B cell (primary cell): Measurements from ENCODE around the gene PPP2R5C. TPM values are rescaled to one million over a fixed set of nuclear protein-coding genes. Genes with fewer than 3 reads are reported as not detected.
A peak's percentile ranks its signal among the peaks of the same experiment; 100 is the strongest.

Experiments
- ATAC-seq: fragments of 200-7000 bp; cut with Tn5 transposase; one replicate; pipeline ENCODE4 v1.10.0; 2021; ENCODE audit warnings: low read depth, mild to moderate bottlenecking, moderate number of reproducible peaks, moderate library complexity
- CTCF ChIA-PET: fragments of 350-600 bp; sonication (Branson Sonifier 250); formaldehyde crosslinking; loops from one replicate; lab custom pipeline; 2021; ENCODE audit warnings: antibody characterized with exemption, inconsistent platforms; lab: Charles Lee
- POLR2A ChIA-PET: fragments of 350-600 bp; sonication (Branson Sonifier 250); formaldehyde crosslinking; loops from one replicate; lab custom pipeline; 2021; ENCODE audit warnings: antibody characterized with exemption; lab: Charles Lee
- DNase-seq: peaks from one replicate; pipeline ENCODE4 v3.0.0; 2013
- H2AFZ ChIP-seq: 2 replicates; pipeline ENCODE4 v1.6.1; 2012; ENCODE audit warnings: mild to moderate bottlenecking, low read depth, low read length; ENCODE audit not compliant: insufficient read depth, poor library complexity, severe bottlenecking
- H3K27ac ChIP-seq, 2 donors: 1 replicate in 1 of 2; 2 replicates in 1 of 2; pipeline ENCODE4 v1.5.1; 2012 to 2013; ENCODE audit warnings: low read length in 2 of 2, mild to moderate bottlenecking in 2 of 2, moderate library complexity in 1 of 2
- H3K27me3 ChIP-seq, 4 experiments: fragments of 200-600 bp in 1 of 4; sonication (generic) in 1 of 4; replicated peaks in 1 of 4; 1 replicate in 2 of 4; 2 replicates in 2 of 4; pipeline versions ENCODE4 v1.6.1 to v1.7.0; 2013 to 2016; ENCODE audit warnings: low read length in 3 of 4, mild to moderate bottlenecking in 2 of 4, mixed read lengths in 1 of 4, moderate library complexity in 1 of 4; ENCODE audit not compliant: insufficient read depth in 4 of 4, control insufficient read depth in 3 of 4; ENCODE audit errors: control extremely low read depth in 1 of 4
- H3K36me3 ChIP-seq, 2 experiments: replicated peaks in 1 of 2; 1 replicate in 1 of 2; 2 replicates in 1 of 2; pipeline versions ENCODE4 v1.6.1 to v1.7.1; 2013; ENCODE audit warnings: low read length in 1 of 2; ENCODE audit not compliant: insufficient read depth in 2 of 2, control insufficient read depth in 1 of 2; ENCODE audit errors: control extremely low read depth in 1 of 2, extremely low read depth in 1 of 2
- H3K4me1 ChIP-seq, 2 donors: fragments of 200-600 bp in 1 of 2; sonication (generic) in 1 of 2; 1 replicate in 1 of 2; 2 replicates in 1 of 2; pipeline versions ENCODE4 v1.5.1 to v1.6.1; 2013 to 2017; ENCODE audit warnings: low read length in 2 of 2; ENCODE audit not compliant: control insufficient read depth in 2 of 2, insufficient read depth in 2 of 2
- H3K4me2 ChIP-seq: replicated peaks from 2 replicates; pipeline ENCODE3; 2012; ENCODE audit warnings: mild to moderate bottlenecking, low read depth, low read length; ENCODE audit not compliant: poor library complexity, severe bottlenecking
- H3K4me3 ChIP-seq, 5 experiments: fragments of 200-600 bp in 1 of 5; sonication (generic) in 1 of 5; 1 replicate in 3 of 5; 2 replicates in 2 of 5; pipeline versions ENCODE4 v1.5.1 to v1.7.0; 2011 to 2016; ENCODE audit warnings: low read length in 4 of 5, mild to moderate bottlenecking in 4 of 5, low read depth in 2 of 5, control low read depth in 1 of 5, moderate library complexity in 1 of 5; ENCODE audit not compliant: insufficient read depth in 1 of 5; ENCODE audit errors: control extremely low read depth in 1 of 5, extremely low read depth in 1 of 5
- H3K79me2 ChIP-seq: fragments of 200-600 bp; sonication (generic); one replicate; pipeline ENCODE4 v1.6.0; 2016; ENCODE audit warnings: low read length; ENCODE audit not compliant: control insufficient read depth, insufficient read depth
- H3K9ac ChIP-seq: fragments of 200-600 bp; sonication (generic); 2 replicates; pipeline ENCODE4 v1.6.1; 2017; ENCODE audit warnings: mild to moderate bottlenecking, low read length, moderate library complexity
- H3K9me3 ChIP-seq, 3 donors: one replicate each; pipeline versions ENCODE4 v1.6.1 to v1.7.1; 2013; ENCODE audit warnings: low read length in 2 of 3; ENCODE audit not compliant: control insufficient read depth in 2 of 3, insufficient read depth in 1 of 3; ENCODE audit errors: control extremely low read depth in 1 of 3
- H4K20me1 ChIP-seq: 2 replicates; pipeline ENCODE4 v1.6.0; 2012; ENCODE audit warnings: mild to moderate bottlenecking, low read length; ENCODE audit not compliant: insufficient read depth, control insufficient read depth, poor library complexity, severe bottlenecking
- H3K27ac Mint-ChIP-seq: one replicate; pipeline ENCODE4 v1.8.0; 2021; ENCODE audit warnings: mixed read lengths
- H3K27me3 Mint-ChIP-seq: one replicate; pipeline ENCODE4 v1.8.0; 2021; ENCODE audit warnings: mixed read lengths
- H3K4me1 Mint-ChIP-seq: one replicate; pipeline ENCODE4 v1.8.0; 2021; ENCODE audit warnings: mixed read lengths
- H3K4me3 Mint-ChIP-seq: one replicate; pipeline ENCODE4 v1.8.0; 2021; ENCODE audit warnings: mixed read lengths
- H3K9me3 Mint-ChIP-seq: one replicate; pipeline ENCODE4 v1.8.0; 2022; ENCODE audit warnings: mixed read lengths; ENCODE audit not compliant: insufficient read depth
- EZH2 ChIP-seq: IDR thresholded peaks from 2 replicates; pipeline ENCODE4 v1.6.1; 2012; ENCODE audit warnings: borderline replicate concordance, low read depth, mild to moderate bottlenecking, moderate library complexity, low read length; ENCODE audit not compliant: insufficient read depth, poor library complexity, severe bottlenecking
- WGBS: methylation state at CpG from one replicate; pipeline ENCODE4 v1.1.5; 2013; ENCODE audit warnings: missing lambda C conversion rate; ENCODE audit not compliant: insufficient coverage; 5-methylcytosine and 5-hydroxymethylcytosine counted together
- intact Hi-C: fragments of 100-400 bp; cut with micrococcal nuclease; formaldehyde crosslinking; loops from one replicate; pipeline ENCODE4 v1.10.0; 2022
- polyA plus RNA-seq: library from polyadenylated mRNA; depleted of rRNA; stranded (reverse); fragments of >200 nt; gene quantifications from 2 replicates; pipeline ENCODE4 v1.2.3, GENCODE V29; 2012
- total RNA-seq, 2 donors: library from RNA; stranded (reverse); fragments of 120-200 nt in 1 of 2; gene quantifications; 1 replicate in 1 of 2; 2 replicates in 1 of 2; pipeline versions ENCODE4 v1.2.3 to v1.2.4, GENCODE V29; 2013 to 2022
- TF ChIP-seq, protein P1 (sequence below): fragments of 200-600 bp; IDR thresholded peaks from one replicate; pipeline ENCODE4 v1.8.0; 2022; ENCODE audit warnings: antibody characterized with exemption, mild to moderate bottlenecking

Gene PPP2R5C
- total and polyA plus RNA-seq, 2 donors (not counting 1 experiment from before 2014, with no cell fraction given) = 91.7 to 330 TPM

DNA sequence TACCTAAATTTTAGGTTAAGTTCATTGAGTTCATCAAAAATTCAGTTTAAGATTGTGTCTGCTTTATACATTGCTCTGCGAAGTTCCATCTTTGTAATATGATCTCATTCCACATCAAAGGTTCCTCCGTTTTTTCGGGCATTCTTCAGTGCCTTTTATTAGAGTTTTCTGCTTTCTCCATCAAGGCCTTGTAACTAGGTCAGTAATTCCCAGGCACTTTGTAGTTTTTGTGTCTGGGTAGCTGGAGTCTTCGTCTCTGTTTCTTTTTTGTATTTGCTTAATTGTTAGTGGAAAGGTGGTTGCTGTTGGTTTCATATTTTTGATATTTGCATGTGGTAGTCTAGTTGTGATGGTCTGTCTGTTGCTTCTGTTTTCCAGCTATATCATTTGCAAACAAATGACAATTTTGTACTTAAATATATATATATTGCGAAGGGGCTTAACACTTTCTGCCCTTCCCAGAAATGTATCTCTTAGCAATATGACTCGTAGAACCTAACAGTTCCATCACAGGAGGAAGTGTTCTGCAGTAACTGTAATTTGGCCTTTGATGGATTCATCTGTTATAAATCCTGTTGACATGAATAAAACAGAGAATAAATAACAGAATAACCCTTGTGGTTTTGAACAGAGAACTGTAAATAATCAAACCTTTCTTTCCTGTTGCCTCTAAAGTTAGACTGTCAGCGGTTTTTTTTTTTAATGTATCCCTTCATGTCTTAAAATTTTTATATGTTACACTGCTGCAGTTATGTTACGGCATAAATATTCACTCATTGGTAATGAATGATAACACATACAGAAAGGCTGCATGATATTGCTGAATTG, 114.4 kb downstream of the PPP2R5C start:
- Histone ChIP-seq H3K9ac (peak overlapping the region; percentile 59), H3K4me2 (peak overlapping the region; percentile 75), H3K36me3 (peaks cover 0 to 25% of the 10 kb centered on the region in 2 experiments), H3K27me3 (no peaks in the 10 kb centered on the region), H3K9me3 (peaks cover 0 to 4% (median 0%) of the 10 kb centered on the region in 3 donors), H3K79me2 (peaks cover 88% of the 10 kb centered on the region), H3K4me3 (peak overlapping the region in 4 of 5 experiments; percentile 8 to 57 (median 29)), H3K27ac (peak overlapping the region; percentile 94 to 96), H3K4me1 (peaks cover 52 to 58% of the 10 kb centered on the region in 2 donors), H4K20me1 (peaks cover 30% of the 10 kb centered on the region), H2AFZ (peak overlapping the region; percentile 6)
- no peak for TF ChIP-seq EZH2
- TF ChIP-seq, protein P1, sequence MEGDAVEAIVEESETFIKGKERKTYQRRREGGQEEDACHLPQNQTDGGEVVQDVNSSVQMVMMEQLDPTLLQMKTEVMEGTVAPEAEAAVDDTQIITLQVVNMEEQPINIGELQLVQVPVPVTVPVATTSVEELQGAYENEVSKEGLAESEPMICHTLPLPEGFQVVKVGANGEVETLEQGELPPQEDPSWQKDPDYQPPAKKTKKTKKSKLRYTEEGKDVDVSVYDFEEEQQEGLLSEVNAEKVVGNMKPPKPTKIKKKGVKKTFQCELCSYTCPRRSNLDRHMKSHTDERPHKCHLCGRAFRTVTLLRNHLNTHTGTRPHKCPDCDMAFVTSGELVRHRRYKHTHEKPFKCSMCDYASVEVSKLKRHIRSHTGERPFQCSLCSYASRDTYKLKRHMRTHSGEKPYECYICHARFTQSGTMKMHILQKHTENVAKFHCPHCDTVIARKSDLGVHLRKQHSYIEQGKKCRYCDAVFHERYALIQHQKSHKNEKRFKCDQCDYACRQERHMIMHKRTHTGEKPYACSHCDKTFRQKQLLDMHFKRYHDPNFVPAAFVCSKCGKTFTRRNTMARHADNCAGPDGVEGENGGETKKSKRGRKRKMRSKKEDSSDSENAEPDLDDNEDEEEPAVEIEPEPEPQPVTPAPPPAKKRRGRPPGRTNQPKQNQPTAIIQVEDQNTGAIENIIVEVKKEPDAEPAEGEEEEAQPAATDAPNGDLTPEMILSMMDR = no peak
- H3K4me1 Mint-ChIP-seq = peaks cover 79% of the 10 kb centered on the region
- POLR2A ChIA-PET = interaction anchor here (0.7 to 1.0 kb wide), 2 partner anchors 24 to 32 kb away, joined by 3 to 8 read pairs; no protein-coding TSS in a partner anchor
- peak overlapping the region; percentile 95 for H3K27ac Mint-ChIP-seq
- H3K9me3 Mint-ChIP-seq = no peaks in the 10 kb centered on the region
- peak overlapping the region; percentile 71 for H3K4me3 Mint-ChIP-seq
- H3K27me3 Mint-ChIP-seq = no peaks in the 10 kb centered on the region
- ATAC-seq (no peak), DNase-seq (peak; percentile 56)
- 0% methylated on average over 1 of the region's 8 CpGs for WGBS
- CTCF ChIA-PET = interaction anchor here (0.5 to 3.0 kb wide), 6 partner anchors 25 to 110 kb away, joined by 3 to 15 read pairs (median 4); no protein-coding TSS in a partner anchor
- intact Hi-C loops = loop anchor here (1.0 to 5.0 kb wide), 9 partner anchors 27 to 211 kb away; partner anchors contain the start of genes DYNC1H1 and HSP90AA1
